ENCODE measurements around the gene TBC1D22A. TPM values are rescaled to one million over a fixed set of nuclear protein-coding genes. Genes with fewer than 3 reads are reported as not detected.
A peak's percentile ranks its signal among the peaks of the same experiment; 100 is the strongest.

The TBC1D22A gene
- total and polyA plus RNA-seq, 2 experiments from 2014 or later, result 16.6 to 18.5 TPM

DNA sequence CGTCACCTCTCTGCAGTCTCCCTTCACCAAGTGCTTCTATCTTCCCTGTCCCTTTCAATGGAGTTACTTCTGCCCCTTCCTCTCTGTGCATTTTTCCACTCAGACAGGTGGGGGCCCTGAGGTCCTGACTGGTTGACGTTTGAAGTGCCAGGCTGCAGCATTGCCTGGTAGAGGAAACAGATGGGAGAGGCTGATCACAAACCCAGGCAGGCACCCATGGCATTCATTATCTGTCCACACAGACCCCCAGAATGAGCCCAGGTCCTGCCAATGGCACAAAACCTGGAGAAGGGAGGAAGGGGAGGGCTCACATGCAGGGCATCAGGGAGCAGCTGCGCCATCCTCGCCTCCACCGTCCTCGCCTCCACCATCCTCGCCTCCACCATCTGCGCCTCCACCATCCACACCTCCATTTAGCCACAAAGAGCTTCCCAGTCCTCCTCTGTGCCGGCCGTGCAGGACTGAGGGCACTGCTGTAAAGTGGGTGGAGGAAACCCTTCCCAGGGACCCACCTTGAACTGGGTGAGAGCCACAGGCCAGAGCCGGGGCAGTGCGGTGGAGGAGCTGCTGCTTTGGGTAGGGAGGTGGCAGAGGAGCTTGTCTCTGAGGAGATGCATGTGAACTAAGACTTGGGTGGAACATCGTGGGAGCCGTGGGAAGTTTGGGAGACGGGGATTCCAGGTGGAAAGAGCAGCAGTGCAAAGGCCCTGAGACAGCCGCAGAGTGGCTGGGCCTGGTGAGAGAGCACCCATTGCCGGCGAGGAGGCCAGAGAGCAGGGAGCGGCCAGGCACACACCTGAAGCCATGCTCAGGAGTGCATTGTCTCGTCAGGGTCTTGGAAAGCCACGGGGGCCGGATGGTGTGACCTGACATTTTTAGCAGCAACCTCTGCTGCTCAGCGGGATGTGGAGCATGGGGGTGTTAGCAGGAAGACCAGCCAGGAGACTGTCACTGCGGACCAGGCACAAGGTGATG lies 145.1 kb downstream of the TBC1D22A start:
- Histone ChIP-seq H3K27me3 (no peaks in the 10 kb centered on the region), H3K36me3 (no peaks in the 10 kb centered on the region), H3K4me3 (no peak overlapping the region), H3K27ac (no peak overlapping the region), H3K9me3 (ENCODE audit: low read depth) (no peaks in the 10 kb centered on the region), H3K4me1 (ENCODE audit: low read depth) (no peaks in the 10 kb centered on the region)
- TF ChIP-seq, protein P1, sequence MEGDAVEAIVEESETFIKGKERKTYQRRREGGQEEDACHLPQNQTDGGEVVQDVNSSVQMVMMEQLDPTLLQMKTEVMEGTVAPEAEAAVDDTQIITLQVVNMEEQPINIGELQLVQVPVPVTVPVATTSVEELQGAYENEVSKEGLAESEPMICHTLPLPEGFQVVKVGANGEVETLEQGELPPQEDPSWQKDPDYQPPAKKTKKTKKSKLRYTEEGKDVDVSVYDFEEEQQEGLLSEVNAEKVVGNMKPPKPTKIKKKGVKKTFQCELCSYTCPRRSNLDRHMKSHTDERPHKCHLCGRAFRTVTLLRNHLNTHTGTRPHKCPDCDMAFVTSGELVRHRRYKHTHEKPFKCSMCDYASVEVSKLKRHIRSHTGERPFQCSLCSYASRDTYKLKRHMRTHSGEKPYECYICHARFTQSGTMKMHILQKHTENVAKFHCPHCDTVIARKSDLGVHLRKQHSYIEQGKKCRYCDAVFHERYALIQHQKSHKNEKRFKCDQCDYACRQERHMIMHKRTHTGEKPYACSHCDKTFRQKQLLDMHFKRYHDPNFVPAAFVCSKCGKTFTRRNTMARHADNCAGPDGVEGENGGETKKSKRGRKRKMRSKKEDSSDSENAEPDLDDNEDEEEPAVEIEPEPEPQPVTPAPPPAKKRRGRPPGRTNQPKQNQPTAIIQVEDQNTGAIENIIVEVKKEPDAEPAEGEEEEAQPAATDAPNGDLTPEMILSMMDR (IDR thresholded peaks at IDR 0.05; ENCODE audit: low read depth, low read length), result no peak
- peak in 1 of 2 donors; percentile 14 for DNase-seq (ENCODE audit: low read depth in 1 of 2, low spot score in 1 of 2)

DNA sequence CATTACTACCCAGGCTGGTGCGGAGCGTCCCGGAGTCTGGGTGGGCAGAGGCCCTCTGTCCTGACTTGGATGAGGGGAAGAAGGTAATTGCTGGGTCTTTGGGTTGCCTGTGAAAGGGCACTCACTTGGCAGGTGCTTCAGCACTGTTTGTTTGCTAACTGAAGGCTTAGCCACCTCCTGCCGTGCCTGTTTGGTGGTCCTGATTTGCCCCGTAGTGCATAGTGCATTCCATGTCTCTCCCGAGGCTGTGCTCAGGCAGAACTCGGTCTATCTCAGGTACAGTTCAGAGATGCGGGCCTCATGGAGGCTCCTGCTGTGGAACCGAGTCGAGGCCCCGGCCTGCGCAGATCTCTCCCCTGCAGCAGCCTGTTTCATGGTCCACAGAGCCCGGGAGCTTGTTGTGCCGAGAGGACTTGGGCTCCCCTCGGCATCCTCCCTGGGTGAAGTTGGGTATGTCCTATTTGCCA lies 146.2 kb downstream of the TBC1D22A start:
- TF ChIP-seq, protein P1 (IDR thresholded peaks at IDR 0.05; ENCODE audit: low read depth, low read length), result no peak
- H3K4me1 ChIP-seq (ENCODE audit: low read depth), result no peaks in the 10 kb centered on the region
- no peak for DNase-seq (ENCODE audit: low read depth in 1 of 2, low spot score in 1 of 2)

DNA sequence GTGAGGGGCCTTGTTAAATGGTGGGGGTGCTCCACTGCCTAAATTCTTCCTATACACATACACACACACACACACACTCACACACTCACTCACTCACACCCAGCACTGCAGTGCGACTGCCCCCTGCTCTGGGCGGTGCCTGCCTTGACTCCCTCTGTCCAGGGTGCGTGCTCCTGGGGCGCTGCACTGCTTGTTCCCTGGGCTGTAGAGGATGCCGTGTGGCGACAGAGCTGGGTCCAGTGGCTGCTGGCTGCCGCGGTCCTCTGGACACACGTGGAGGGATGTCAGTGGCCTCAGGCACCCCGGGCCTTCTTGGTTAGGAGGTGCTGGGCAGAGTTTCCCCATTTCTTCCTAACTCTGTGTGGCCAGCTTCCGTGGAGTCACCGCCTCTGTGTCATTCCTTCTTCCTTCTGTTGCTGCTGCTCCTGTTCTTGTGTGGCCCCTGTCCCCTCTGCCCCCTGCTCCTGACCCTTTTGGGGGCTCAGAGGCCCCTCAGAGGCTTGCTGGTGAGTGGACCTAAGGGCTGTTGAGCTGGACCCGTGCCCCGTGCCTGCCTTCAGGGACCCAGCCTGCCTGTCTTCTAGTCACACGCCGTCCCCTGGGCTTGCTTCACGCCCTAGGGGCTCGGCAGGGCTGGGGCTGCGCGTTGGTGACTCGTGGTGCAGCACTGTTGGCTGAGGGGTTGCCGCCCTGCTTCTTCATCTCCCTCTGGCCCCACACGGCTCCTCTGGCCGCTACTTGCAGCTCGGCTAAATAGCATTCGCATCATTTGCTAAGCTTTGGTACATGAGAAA lies 147.0 kb downstream of the TBC1D22A start:
- Histone ChIP-seq H3K9me3 (ENCODE audit: low read depth) (no peaks in the 10 kb centered on the region), H3K27ac (no peak overlapping the region), H3K4me1 (ENCODE audit: low read depth) (no peaks in the 10 kb centered on the region), H3K27me3 (no peaks in the 10 kb centered on the region), H3K4me3 (no peak overlapping the region), H3K36me3 (peaks cover 2% of the 10 kb centered on the region)
- no peak for DNase-seq (ENCODE audit: low read depth in 1 of 2, low spot score in 1 of 2)
- TF ChIP-seq, protein P1 (IDR thresholded peaks at IDR 0.05; ENCODE audit: low read depth, low read length), result no peak

More for the DNA sequence above, 146.2 kb downstream of the TBC1D22A start:
- Histone ChIP-seq H3K27me3 (no peaks in the 10 kb centered on the region), H3K36me3 (no peaks in the 10 kb centered on the region), H3K4me3 (no peak overlapping the region), H3K9me3 (ENCODE audit: low read depth) (no peaks in the 10 kb centered on the region), H3K27ac (no peak overlapping the region)

DNA sequence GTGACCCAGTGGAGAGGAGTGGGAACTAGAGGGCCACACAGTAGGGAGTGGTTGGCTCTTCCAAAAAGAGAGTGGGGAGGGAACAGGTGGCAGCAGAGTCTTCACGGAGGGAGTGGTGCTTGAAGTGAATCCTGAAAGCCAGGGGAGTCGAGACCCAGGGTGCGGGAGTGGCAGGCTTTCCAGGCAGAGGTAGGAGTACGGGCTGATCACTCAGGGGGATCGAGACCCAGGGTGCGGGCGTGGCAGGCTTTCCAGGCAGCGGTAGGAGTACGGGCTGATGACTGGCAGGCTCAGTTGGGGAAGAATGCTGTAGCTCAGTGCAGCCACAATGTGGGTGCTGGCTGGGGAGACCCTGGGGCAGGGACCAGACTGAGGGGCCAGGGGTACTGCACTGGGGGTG lies 148.2 kb downstream of the TBC1D22A start:
- H3K4me3 ChIP-seq, result no peak overlapping the region
- H3K9me3 ChIP-seq (ENCODE audit: low read depth), result no peaks in the 10 kb centered on the region
- H3K36me3 ChIP-seq, result peaks cover 2% of the 10 kb centered on the region
- no peaks in the 10 kb centered on the region for H3K27me3 ChIP-seq
- TF ChIP-seq, protein P1 (IDR thresholded peaks at IDR 0.05; ENCODE audit: low read depth, low read length), result no peak
- no peak overlapping the region for H3K27ac ChIP-seq
- no peaks in the 10 kb centered on the region for H3K4me1 ChIP-seq (ENCODE audit: low read depth)
- DNase-seq (ENCODE audit: low read depth in 1 of 2, low spot score in 1 of 2), result no peak

DNA sequence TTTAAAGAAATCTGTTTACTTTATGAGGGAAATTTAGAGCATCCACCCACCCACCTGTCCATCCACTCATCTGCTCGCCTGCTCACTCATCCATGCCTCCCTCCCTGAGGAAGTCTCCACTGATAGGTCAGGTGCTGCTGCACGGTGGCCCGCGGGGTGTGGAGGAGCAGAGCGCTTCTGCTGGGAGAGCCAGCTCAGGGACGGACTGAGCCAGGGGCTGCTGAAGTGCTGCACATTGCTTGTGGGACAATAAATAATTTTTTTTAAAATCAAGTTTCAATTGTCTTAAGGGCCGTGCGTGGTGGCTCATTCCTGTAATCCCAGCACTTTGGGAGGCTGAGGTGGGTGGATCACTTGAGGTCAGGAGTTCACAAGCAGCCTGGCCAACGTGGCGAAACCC lies 148.9 kb downstream of the TBC1D22A start:
- no peak for DNase-seq (ENCODE audit: low read depth in 1 of 2, low spot score in 1 of 2)
- peaks cover 2% of the 10 kb centered on the region for H3K36me3 ChIP-seq

More for the DNA sequence above, 148.9 kb downstream of the TBC1D22A start:
- Histone ChIP-seq H3K27ac (no peak overlapping the region), H3K4me1 (ENCODE audit: low read depth) (no peaks in the 10 kb centered on the region), H3K9me3 (ENCODE audit: low read depth) (no peaks in the 10 kb centered on the region), H3K4me3 (no peak overlapping the region), H3K27me3 (no peaks in the 10 kb centered on the region)
- TF ChIP-seq, protein P1 (IDR thresholded peaks at IDR 0.05; ENCODE audit: low read depth, low read length), result no peak

Data from cardiac muscle cell (in vitro differentiated cells and primary cell).